HG03558 (cell line): ENCODE data around the gene YIPF6.
"Not testable (repeated sequence)": the region's sequence is repeated elsewhere in the genome, so short reads cannot be mapped to it uniquely, and the experiment has no call there.

Source experiments
- ATAC-seq: cut with Tn5 transposase; IDR thresholded peaks from one replicate; pipeline ENCODE4 v1.9.1; 2021; ENCODE audit warnings: moderate number of reproducible peaks; ENCODE audit not compliant: unreplicated experiment; ENCODE audit errors: extremely low read depth

YIPF6 gene, protein sequence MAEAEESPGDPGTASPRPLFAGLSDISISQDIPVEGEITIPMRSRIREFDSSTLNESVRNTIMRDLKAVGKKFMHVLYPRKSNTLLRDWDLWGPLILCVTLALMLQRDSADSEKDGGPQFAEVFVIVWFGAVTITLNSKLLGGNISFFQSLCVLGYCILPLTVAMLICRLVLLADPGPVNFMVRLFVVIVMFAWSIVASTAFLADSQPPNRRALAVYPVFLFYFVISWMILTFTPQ

GRCh38 chrX:68498508-68499379 is at the start of gene YIPF6:
YIPF6 (plus strand) TSS chrX:68499051; CDS start chrX:68499067, 16 bp downstream.
- no peak for ATAC-seq

GRCh38 chrX:68451720-68452119 is 47.1 kb upstream of the YIPF6 start:
- ATAC-seq, result no peak

DNA sequence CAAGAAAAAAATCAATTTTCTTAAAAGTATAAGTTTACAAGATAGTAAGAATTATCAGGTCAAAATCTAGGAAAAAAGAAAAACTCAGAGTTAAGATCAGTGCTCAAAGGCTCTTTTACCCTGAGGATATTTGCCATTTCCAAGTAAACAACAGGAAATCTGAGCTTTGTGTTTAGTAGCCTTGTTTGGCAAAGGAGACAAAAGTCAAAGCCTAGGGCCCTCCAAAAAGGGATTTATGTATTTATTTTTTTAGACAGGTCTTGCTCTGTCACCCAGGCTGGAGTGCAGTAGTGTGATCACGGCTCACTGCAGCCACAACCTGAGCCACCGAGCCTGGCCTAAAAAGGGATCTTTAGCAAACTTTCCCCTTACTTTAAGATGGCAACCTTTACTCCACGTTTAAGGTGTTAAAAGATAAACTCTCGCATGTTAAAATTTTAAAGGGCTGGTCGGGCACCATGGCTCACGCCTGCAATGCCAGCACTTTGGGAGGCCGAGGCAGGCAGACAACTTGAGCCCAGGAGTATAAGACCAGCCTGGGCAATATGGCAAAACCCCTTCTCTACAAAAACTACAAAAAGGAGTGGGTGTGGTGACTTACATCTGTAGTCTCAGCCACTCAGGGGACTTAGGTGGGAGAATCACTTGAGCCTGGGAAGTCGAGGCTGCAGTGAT is 44.2 kb upstream of the YIPF6 start:
- no peak for ATAC-seq

DNA sequence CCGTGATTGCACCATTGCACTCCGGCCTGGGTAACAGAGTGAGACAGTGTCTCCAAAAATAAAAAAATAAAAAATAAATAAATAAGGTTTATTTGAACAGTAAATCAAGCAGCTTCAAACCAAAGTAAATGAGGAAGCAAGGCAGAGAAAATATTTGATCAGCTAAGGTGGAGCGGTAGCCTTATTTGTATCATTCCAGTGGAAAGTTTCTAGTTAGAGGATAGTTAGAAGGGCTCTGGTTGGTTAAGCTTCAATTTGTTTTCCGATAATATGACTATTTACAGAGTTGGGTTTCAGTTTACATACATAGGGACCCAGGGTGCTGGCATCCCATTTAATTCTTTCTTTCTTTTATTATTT is 43.7 kb upstream of the YIPF6 start:
- ATAC-seq, result no peak

- ATAC-seq, result no peak
Measured at GRCh38 chrX:68461093-68461492, 37.8 kb upstream of the YIPF6 start.

GRCh38 chrX:68461576-68461975 is 37.3 kb upstream of the YIPF6 start:
- ATAC-seq, result no peak

- no peak for ATAC-seq
Measured at GRCh38 chrX:68462197-68462596, 36.7 kb upstream of the YIPF6 start.

- no peak for ATAC-seq
Measured at GRCh38 chrX:68462653-68463052, 36.2 kb upstream of the YIPF6 start.

DNA sequence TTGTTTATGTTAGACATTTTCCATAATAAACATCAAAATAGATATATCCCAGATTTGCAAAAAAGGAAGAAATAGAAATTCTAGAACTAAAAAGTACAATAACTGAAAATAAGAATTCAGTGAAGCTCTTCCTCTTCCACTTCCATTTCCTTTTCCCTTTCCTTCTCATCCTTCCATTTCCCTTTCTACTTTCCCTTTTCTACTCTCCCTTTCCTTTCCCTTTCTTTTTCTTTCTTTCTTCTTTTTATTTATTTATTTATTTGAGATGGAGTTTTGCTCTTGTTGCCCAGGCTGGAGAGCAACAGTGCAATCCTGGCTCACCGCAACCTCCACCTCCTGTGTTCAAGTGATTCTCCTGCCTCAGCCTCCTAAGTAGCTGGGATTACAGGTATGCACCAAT is 35.0 kb upstream of the YIPF6 start:
- ATAC-seq, result no peak

DNA sequence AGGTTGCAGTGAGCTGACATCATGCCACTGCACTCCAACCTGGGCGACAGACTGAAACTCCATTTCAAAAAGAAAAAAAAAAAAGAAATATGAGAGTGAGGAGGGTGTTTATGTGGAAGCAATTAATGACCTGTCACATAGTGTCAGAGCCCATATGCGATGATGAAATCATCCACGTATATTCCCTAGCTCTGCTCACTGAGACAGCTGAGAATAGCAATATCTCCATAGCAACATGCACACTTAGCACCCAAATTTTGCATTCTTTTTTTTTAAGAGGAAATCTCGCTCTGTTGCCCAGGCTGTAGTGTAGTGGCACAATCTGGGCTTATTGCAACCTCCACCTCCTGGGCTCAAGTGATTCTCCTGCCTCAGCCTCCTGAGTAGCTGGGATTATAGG is 34.1 kb upstream of the YIPF6 start:
- no peak for ATAC-seq

GRCh38 chrX:68480969-68481368 is 17.9 kb upstream of the YIPF6 start:
- ATAC-seq, result no peak

DNA sequence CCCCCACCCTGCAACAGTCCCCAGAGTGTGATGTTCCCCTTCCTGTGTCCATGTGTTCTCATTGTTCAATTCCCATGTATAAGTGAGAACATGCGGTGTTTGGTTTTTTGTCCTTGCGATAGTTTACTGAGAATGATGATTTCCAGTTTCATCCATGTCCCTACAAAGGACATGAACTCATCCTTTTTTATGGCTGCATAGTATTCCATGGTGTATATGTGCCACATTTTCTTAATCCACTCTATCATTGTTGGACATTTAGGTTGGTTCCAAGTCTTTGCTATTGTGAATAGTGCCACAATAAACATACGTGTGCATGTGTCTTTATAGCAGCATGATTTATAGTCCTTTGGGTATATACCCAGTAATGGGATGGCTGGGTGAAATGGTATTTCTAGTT is 12.7 kb upstream of the YIPF6 start:
- ATAC-seq, result not testable (repeated sequence)

DNA sequence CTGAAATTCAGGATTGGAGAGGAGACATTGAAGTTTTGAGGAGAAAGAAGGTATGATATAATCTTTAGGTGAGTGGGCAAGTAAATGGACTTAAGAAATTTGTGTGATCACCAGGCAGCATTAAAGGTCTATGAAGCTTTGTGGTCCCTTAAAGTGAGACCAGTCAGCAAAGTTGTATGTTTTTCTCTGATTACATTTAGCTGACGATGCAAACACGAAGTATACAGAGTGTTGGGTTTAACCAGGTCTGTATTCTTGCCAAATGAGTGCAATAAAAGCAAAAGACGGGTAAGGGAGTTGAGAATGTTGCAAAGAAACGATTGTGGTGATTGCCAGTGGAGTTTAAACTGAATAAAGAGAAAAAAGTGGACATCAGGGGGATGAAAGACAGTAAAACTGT is 11.6 kb upstream of the YIPF6 start:
- no peak for ATAC-seq

DNA sequence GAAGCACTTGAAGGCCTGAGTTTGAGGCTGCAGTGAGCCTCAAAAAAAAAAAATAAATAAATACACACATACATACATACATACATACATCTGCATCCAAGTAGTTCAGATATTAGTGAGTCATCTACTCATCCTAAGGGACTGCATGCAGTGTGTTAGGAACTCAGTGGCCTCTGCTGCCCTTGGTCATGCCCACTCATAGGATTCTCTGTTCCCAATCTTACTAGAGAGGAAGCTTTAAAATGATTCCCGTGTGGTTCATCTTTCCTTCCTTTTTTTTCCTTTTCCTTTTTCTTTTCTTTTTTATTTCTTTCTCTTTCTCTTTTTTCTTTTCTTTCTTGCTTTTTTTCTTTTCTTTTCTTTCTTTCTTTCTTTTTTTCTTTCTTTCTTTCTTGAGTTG is 10.9 kb upstream of the YIPF6 start:
- ATAC-seq, result no peak

- ATAC-seq, result no peak
Measured at GRCh38 chrX:68488657-68489056, 10.2 kb upstream of the YIPF6 start.

GRCh38 chrX:68490644-68491043 is 8.2 kb upstream of the YIPF6 start:
- ATAC-seq, result no peak

DNA sequence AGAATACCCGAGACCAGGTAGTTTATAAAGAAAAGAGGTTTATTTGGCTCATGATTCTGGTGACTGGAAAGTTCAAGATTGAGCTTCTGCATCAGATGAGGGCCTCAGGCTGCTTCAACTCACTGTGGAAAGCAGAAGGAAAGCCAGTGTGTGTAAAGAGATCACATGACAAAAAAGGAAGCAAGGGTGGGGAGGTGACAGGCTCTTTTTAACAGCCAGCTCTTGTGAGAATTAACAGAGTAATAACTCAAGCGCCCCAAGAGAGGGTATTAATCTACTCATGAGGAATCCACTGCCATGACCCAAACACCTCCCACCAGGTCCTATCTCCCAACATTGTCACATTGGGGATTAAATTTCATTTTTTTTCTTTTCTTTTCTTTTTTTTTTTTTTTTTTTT is 6.3 kb upstream of the YIPF6 start:
- ATAC-seq, result no peak

DNA sequence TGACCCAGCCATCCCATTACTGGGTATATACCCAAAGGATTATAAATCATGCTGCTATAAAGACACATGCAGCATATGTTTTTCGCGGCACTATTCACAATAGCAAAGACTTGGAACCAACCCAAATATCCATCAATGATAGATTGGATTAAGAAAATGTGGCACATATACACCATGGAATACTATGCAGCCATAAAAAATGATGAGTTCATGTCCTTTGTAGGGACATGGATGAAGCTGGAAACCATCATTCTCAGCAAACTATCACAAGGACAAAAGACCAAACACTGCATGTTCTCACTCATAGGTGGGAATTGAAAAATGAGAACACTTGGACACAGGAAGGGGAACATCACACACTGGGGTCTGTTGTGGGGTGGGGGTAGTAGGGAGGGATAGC is 5.1 kb upstream of the YIPF6 start:
- ATAC-seq, result not testable (repeated sequence)

- no peak for ATAC-seq
Measured at GRCh38 chrX:68498044-68498507, 775 bp upstream of the YIPF6 start.

DNA sequence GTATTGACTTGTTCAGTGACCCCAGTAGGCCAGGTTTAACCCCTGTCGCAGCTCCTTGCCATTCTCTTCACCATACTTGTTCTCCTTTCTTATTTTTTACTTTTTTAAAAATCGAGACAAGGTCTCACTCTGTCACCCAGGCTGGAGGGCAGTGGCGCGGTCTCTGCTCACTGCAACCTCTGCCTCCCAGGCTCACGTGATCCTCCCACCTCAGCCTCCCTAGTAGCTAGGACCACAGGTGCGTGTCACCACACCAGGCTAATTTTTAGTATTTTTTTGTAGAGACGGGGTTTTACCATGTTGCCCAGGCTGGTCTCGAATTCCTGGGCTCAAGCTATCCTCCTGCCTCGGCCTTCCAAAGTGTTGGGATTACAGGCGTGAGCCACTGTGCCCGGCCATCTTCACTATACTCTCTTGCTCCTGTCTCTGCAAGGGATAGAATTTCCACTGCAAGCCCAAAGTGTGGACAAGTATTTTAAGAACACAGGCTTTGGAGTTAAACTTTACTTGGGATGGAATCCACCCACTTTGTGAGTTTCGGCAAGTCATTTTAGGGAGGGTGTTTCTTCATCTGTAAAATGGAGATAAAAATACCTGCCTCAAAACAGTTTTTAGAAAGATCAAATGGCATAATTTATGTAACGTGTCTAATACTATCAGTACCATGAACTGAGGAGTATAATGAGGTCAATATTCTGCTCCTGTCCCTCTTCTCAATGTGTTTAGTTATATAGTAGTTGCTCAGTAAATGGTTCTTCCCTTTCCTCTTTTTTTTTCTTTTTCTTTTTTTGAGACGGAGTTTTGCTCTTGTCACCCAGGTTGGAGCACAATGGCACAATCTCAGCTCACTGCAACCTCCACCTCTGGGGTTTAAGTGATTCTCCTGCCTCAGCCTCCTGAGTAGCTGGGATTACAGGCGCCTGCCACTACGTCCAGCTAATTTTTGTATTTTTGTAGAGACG is 973 bp downstream of the YIPF6 start:
- no peak for ATAC-seq
